ENCODE measurements around the gene SLC2A10. TPM values are rescaled to one million over a fixed set of nuclear protein-coding genes. Genes with fewer than 3 reads are reported as not detected.
A peak's percentile ranks its signal among the peaks of the same experiment; 100 is the strongest.

Gene SLC2A10
- total RNA-seq, 4 donors from 2014 or later = 3.1 to 6.7 (median 5.4) TPM

DNA sequence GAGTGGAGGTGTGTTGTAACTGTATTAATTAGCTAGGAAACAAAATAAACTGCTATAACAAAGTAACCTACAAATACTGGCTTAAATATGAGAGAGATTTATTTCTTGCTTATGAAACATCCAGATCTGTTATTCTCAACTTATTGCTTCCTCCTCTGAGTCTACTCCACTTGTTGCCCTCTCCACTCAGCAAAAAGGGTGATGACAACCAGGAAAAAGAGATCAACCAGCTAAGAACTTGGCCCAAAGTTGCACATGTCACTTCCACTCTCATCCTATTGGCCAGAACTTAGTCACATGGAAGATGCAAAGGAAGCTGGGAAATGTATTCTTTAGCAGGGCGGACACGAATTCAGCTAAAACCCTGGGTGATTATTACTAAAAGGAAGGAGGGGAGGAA lies 15.0 kb upstream of the SLC2A10 start:
- intact Hi-C loops (cut with DNase I) = no loop called here
- Histone ChIP-seq H3K4me1 (peaks cover 0 to 13% (median 6%) of the 10 kb centered on the region in 3 donors), H3K4me3 (no peak overlapping the region), H3K27ac (peak overlapping the region in 1 of 4 donors; percentile 18), H3K36me3 (no peaks in the 10 kb centered on the region), H3K9me3 (no peaks in the 10 kb centered on the region), H3K27me3 (peaks cover 0 to under 1% (median 0%) of the 10 kb centered on the region in 4 donors)
- WGBS, 2 donors = 49% methylated on average over 2 of the region's 2 CpGs
- TF ChIP-seq, protein P1, sequence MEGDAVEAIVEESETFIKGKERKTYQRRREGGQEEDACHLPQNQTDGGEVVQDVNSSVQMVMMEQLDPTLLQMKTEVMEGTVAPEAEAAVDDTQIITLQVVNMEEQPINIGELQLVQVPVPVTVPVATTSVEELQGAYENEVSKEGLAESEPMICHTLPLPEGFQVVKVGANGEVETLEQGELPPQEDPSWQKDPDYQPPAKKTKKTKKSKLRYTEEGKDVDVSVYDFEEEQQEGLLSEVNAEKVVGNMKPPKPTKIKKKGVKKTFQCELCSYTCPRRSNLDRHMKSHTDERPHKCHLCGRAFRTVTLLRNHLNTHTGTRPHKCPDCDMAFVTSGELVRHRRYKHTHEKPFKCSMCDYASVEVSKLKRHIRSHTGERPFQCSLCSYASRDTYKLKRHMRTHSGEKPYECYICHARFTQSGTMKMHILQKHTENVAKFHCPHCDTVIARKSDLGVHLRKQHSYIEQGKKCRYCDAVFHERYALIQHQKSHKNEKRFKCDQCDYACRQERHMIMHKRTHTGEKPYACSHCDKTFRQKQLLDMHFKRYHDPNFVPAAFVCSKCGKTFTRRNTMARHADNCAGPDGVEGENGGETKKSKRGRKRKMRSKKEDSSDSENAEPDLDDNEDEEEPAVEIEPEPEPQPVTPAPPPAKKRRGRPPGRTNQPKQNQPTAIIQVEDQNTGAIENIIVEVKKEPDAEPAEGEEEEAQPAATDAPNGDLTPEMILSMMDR (IDR thresholded peaks at IDR 0.05) = no peak
- TF ChIP-seq POLR2A (IDR thresholded peaks at IDR 0.05) = no peak
- no peak for DNase-seq

DNA sequence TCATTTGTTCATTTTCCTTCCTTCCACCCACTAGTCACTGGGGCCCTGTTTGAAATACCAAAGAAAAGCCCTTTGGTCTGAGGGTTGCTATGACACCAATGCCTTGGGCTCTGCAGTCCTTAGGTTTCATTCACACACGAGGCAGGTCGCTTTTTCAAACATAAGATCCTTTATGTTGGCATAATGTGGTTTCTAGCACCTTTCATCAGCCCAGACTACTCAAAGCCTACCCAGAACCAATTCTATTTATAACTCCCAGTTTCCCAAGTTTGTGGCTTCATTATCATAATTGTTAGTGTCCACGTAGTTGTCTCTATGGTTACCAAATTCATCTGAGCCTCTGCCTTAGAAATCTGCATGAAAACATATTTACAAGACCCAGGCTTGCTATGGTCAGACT lies 13.6 kb upstream of the SLC2A10 start:
- no peaks in the 10 kb centered on the region for H3K9me3 ChIP-seq
- peaks cover 0 to 6% (median 0%) of the 10 kb centered on the region in 3 donors for H3K4me1 ChIP-seq
- DNase-seq = no peak
- H3K27ac ChIP-seq = no peak overlapping the region
- H3K36me3 ChIP-seq = no peaks in the 10 kb centered on the region
- 26 to 32% methylated on average over 3 of the region's 3 CpGs for WGBS, 2 donors
- intact Hi-C loops (cut with DNase I) = no loop called here
- no peak overlapping the region for H3K4me3 ChIP-seq
- peaks cover 0 to 11% (median 0%) of the 10 kb centered on the region in 4 donors for H3K27me3 ChIP-seq
- TF ChIP-seq, protein P1 (IDR thresholded peaks at IDR 0.05) = no peak
- no peak for TF ChIP-seq POLR2A (IDR thresholded peaks at IDR 0.05)

DNA sequence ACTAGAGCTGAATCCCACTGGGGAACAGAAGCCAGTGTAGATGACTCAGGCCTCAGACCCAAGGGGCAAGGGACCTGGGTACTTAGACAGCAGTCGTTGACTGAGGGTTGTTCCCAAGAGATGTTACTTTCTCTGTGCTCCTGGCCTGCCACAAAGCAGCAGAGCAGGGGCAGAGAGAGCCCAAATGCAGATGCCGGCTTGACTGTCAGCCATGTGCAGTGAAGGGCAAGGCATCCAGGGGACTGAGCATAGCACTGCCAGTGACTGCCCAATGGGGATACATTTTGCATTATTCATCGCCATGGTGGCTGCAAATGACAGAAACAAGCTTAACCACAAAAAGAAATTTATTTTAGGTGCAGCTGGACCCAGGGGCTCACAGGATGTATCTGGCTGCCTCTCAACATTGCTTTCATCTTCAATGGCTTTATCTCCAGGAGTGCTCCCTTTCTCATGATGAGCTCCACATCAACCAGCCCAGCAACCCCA lies 12.6 kb upstream of the SLC2A10 start:
- TF ChIP-seq POLR2A (IDR thresholded peaks at IDR 0.05) = no peak
- TF ChIP-seq, protein P1 (IDR thresholded peaks at IDR 0.05) = no peak
- Histone ChIP-seq H3K9me3 (no peaks in the 10 kb centered on the region), H3K27ac (no peak overlapping the region), H3K27me3 (peaks cover 0 to 11% (median 0%) of the 10 kb centered on the region in 4 donors), H3K36me3 (no peaks in the 10 kb centered on the region), H3K4me3 (no peak overlapping the region), H3K4me1 (peaks cover 0 to 6% (median 0%) of the 10 kb centered on the region in 3 donors)
- intact Hi-C loops (cut with DNase I) = no loop called here
- 65 to 66% methylated on average over 3 of the region's 3 CpGs for WGBS, 2 donors
- DNase-seq = no peak

DNA sequence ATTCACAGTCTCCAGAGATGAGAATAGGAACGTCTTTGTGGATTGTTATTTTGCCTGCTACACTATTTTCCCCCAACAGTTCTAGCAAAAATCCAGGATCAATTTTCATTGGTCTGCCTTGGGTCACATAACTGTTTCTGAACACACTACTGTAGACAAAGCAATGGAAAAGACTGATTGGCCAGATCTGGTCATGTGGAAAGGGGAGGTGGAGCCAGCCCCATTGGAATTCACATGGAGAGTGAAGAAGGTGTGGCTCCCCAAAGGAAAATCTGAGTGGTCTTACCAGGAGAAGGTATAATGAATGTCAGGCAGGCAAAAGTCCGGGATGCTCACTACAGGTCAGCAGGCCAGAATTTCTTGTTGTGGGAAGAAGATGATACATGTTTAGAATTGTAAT lies 10.7 kb upstream of the SLC2A10 start:
- intact Hi-C loops (cut with DNase I) = no loop called here
- no peak overlapping the region for H3K4me3 ChIP-seq
- no peak for DNase-seq
- H3K9me3 ChIP-seq = no peaks in the 10 kb centered on the region
- peaks cover 0 to 11% (median 0%) of the 10 kb centered on the region in 4 donors for H3K27me3 ChIP-seq
- H3K36me3 ChIP-seq = no peaks in the 10 kb centered on the region
- WGBS, 2 donors = 78% methylated on average over 2 of the region's 2 CpGs
- TF ChIP-seq, protein P1 (IDR thresholded peaks at IDR 0.05) = no peak
- TF ChIP-seq POLR2A (IDR thresholded peaks at IDR 0.05) = no peak
- peaks cover 0 to 6% (median 0%) of the 10 kb centered on the region in 3 donors for H3K4me1 ChIP-seq
- H3K27ac ChIP-seq = no peak overlapping the region

DNA sequence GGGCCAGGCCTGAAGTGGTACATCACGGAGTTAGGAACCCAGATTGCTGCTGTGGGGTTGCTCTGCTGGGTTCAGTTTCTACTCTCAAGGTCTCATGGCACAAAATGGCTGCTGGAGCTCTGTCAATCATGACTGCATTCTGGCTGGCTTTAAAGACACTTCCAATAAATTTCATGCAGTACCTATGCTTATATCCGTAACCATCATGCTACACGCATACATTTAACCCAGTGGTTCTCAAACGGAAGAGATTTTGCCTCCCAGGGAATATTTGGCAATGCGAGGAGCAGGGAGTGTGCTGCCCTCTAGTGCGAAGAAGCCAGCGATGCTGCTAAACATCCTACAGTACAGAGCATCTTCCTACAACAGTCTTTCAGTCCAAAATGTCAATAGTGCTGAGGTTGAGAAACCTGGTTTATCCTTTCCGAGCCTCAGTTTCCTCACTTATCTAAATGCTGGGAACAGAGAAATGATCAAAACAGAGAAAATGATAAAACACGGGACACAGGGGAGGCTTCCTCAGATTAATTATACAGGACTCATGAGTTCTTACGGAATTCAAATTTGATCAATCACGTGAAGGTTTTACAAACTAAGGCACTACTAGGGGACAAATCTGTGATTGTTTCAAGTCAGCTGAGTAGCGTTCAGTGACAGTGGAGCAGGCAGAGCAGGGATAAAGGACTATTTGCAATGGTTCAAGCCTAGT lies 9.6 kb upstream of the SLC2A10 start:
- no peak overlapping the region for H3K27ac ChIP-seq
- H3K4me3 ChIP-seq = no peak overlapping the region
- intact Hi-C loops (cut with DNase I) = no loop called here
- H3K36me3 ChIP-seq = no peaks in the 10 kb centered on the region
- no peak for DNase-seq
- TF ChIP-seq, protein P1 (IDR thresholded peaks at IDR 0.05) = peak in 5 of 6 experiments; percentile 33 to 65 (median 42)
- TF ChIP-seq POLR2A (IDR thresholded peaks at IDR 0.05) = no peak
- H3K9me3 ChIP-seq = no peaks in the 10 kb centered on the region
- H3K4me1 ChIP-seq = no peaks in the 10 kb centered on the region
- 49 to 57% methylated on average over 12 of the region's 12 CpGs for WGBS, 2 donors
- H3K27me3 ChIP-seq = peaks cover 0 to 11% (median 0%) of the 10 kb centered on the region in 4 donors

All from esophagus squamous epithelium (tissue), 5 donors.